Right lobe of liver (tissue), 6 donors: ENCODE measurements around the gene EFNA5. TPM values are rescaled to one million over a fixed set of nuclear protein-coding genes. Genes with fewer than 3 reads are reported as not detected.
A peak's percentile ranks its signal among the peaks of the same experiment; 100 is the strongest.

Experiments
- ATAC-seq, 4 donors: fragments of 200-7000 bp; cut with Tn5 transposase; one replicate each; pipeline ENCODE4 v1.9.1; 2020; ENCODE audit warnings: mild to moderate bottlenecking in 4 of 4, moderate library complexity in 4 of 4
- DNase-seq, 3 donors: peaks; one replicate each; pipeline ENCODE4 v3.0.0-alpha.2; 2020
- H3K27ac ChIP-seq, 3 donors: fragments of 200-600 bp; one replicate each; pipeline ENCODE4 v1.8.0; 2022
- H3K27me3 ChIP-seq, 2 donors: fragments of 200-600 bp; one replicate each; pipeline ENCODE4 v1.8.0; 2022
- H3K36me3 ChIP-seq, 4 donors: fragments of 200-600 bp; sonication (generic) in 1 of 4; one replicate each; pipeline versions ENCODE4 v1.5.1 to v1.8.0; 2017 to 2022; ENCODE audit warnings: control low read depth in 1 of 4
- H3K4me1 ChIP-seq, 4 donors: fragments of 200-600 bp; sonication (generic) in 1 of 4; one replicate each; pipeline versions ENCODE4 v1.5.1 to v1.8.0; 2017 to 2022; ENCODE audit warnings: control low read depth in 1 of 4
- H3K4me3 ChIP-seq, 3 donors: fragments of 200-600 bp; one replicate each; pipeline ENCODE4 v1.8.0; 2022
- H3K9me3 ChIP-seq, 4 donors: fragments of 200-600 bp; sonication (generic) in 1 of 4; one replicate each; pipeline versions ENCODE4 v1.5.1 to v1.8.0; 2017 to 2022; ENCODE audit warnings: control low read depth in 1 of 4
- POLR2A ChIP-seq: fragments of 450-650 bp; IDR thresholded peaks from one replicate; pipeline ENCODE4 v1.6.1; 2017; ENCODE audit warnings: antibody characterized with exemption, mild to moderate bottlenecking
- WGBS: methylation state at CpG from one replicate; pipeline ENCODE4 v1.1.6; 2018; ENCODE audit warnings: low coverage, low lambda C conversion rate; ENCODE audit not compliant: insufficient coverage; ENCODE audit errors: missing lambda C conversion rate; 5-methylcytosine and 5-hydroxymethylcytosine counted together
- intact Hi-C, 2 donors: fragments of 100-400 bp; cut with DNase I; formaldehyde crosslinking; loops; one replicate each; pipeline versions ENCODE4 v1.11.2 to v1.14.1; 2022
- total RNA-seq, 6 experiments: library from RNA; depleted of rRNA in 2 of 6; stranded (reverse); fragments of >200 nt in 2 of 6; fragmentation: NEBNext Ultra II Directional in 3 of 6; extraction: Animal tissue kit (Norgen Biotek cat#: 25700) in 3 of 6; gene quantifications; one replicate each; pipeline versions ENCODE4 v1.1.0 to v1.2.4, GENCODE V29; 2016 to 2023
- TF ChIP-seq, protein P1 (sequence below), 4 donors: fragments of 200-600 bp in 3 of 4; fragments of 450-650 bp in 1 of 4; IDR thresholded peaks; one replicate each; pipeline versions ENCODE4 v1.5.1 to v1.8.0; 2016 to 2022; ENCODE audit warnings: antibody characterized with exemption in 4 of 4, mild to moderate bottlenecking in 2 of 4
- donor health status: DM: no; HTN: yes; CAD: no.
- donor health status: DM: no; HTN: no; CAD: no.
- donor health status: DM: no; HTN: no; CAD: no.
- donor health status: DM: no; HTN: yes; CAD: no.
- donor health status: DM: no; HTN: yes; CAD: no.

The EFNA5 gene
- total RNA-seq, 6 experiments from 2014 or later = 0.18 to 11.7 (median 1.4) TPM

GRCh38 chr5:107570805-107571531 is 99.8 kb downstream of the EFNA5 start:
- DNase-seq = peak in 2 of 3 donors; percentile 40 to 58
- intact Hi-C loops = no loop called here

DNA sequence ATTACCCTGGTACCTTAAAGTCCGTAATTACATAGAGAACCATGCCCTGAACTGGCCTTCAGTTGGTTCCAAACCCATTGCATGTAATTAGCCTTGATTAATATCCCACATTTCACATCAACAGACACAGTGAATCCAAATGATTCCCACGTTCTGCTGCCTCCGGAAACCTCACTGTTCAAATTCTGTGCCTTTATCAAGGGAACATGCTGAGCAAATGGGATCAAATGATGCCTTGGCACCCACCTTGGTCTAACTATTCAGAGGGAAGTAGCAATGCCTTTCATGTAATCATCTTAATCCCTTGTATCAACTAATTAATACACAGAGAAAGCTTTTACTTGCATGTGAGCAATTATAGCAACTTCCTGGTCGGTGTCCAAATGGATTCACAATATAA is 100.6 kb downstream of the EFNA5 start:
- Histone ChIP-seq H3K4me1 (peaks cover 0 to 6% (median 0%) of the 10 kb centered on the region in 4 donors), H3K27me3 (no peaks in the 10 kb centered on the region), H3K36me3 (no peaks in the 10 kb centered on the region), H3K27ac (no peak overlapping the region), H3K4me3 (no peak overlapping the region), H3K9me3 (no peaks in the 10 kb centered on the region)
- TF ChIP-seq, protein P1, sequence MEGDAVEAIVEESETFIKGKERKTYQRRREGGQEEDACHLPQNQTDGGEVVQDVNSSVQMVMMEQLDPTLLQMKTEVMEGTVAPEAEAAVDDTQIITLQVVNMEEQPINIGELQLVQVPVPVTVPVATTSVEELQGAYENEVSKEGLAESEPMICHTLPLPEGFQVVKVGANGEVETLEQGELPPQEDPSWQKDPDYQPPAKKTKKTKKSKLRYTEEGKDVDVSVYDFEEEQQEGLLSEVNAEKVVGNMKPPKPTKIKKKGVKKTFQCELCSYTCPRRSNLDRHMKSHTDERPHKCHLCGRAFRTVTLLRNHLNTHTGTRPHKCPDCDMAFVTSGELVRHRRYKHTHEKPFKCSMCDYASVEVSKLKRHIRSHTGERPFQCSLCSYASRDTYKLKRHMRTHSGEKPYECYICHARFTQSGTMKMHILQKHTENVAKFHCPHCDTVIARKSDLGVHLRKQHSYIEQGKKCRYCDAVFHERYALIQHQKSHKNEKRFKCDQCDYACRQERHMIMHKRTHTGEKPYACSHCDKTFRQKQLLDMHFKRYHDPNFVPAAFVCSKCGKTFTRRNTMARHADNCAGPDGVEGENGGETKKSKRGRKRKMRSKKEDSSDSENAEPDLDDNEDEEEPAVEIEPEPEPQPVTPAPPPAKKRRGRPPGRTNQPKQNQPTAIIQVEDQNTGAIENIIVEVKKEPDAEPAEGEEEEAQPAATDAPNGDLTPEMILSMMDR (IDR thresholded peaks at IDR 0.05) = no peak
- TF ChIP-seq POLR2A = no peak
- ATAC-seq (no peak), DNase-seq (no peak)
- WGBS = 73% methylated on average over 2 of the region's 4 CpGs
- intact Hi-C loops = no loop called here

More at GRCh38 chr5:107570805-107571531, 99.8 kb downstream of the EFNA5 start:
- 22% methylated on average over 10 of the region's 14 CpGs for WGBS
- H3K9me3 ChIP-seq = no peaks in the 10 kb centered on the region
- peaks cover 0 to 6% (median 0%) of the 10 kb centered on the region in 4 donors for H3K4me1 ChIP-seq
- peak overlapping the region; percentile 60 to 75 (median 64) for H3K27ac ChIP-seq
- H3K27me3 ChIP-seq = no peaks in the 10 kb centered on the region
- no peak for TF ChIP-seq POLR2A
- TF ChIP-seq, protein P1 (IDR thresholded peaks at IDR 0.05) = no peak
- ATAC-seq = peak; percentile 53 to 61 (median 58)
- no peak overlapping the region for H3K4me3 ChIP-seq
- H3K36me3 ChIP-seq = no peaks in the 10 kb centered on the region

- DNase-seq = no peak
- no peaks in the 10 kb centered on the region for H3K27me3 ChIP-seq
- H3K36me3 ChIP-seq = no peaks in the 10 kb centered on the region
- intact Hi-C loops = no loop called here
- H3K9me3 ChIP-seq = no peaks in the 10 kb centered on the region
- no peak overlapping the region for H3K4me3 ChIP-seq
- WGBS = 64% methylated on average over 4 of the region's 4 CpGs
- peaks cover 0 to 6% (median 0%) of the 10 kb centered on the region in 4 donors for H3K4me1 ChIP-seq
- TF ChIP-seq, protein P1 (IDR thresholded peaks at IDR 0.05) = no peak
- TF ChIP-seq POLR2A = no peak
- no peak overlapping the region for H3K27ac ChIP-seq
- no peak for ATAC-seq
Observed at GRCh38 chr5:107567901-107568671, 102.7 kb downstream of the EFNA5 start.

GRCh38 chr5:107566986-107567385 is 103.8 kb downstream of the EFNA5 start:
- ATAC-seq = no peak
- no peak for DNase-seq
- no peaks in the 10 kb centered on the region for H3K36me3 ChIP-seq
- H3K4me1 ChIP-seq = peaks cover 0 to 6% (median 0%) of the 10 kb centered on the region in 4 donors
- no peak overlapping the region for H3K4me3 ChIP-seq
- no peaks in the 10 kb centered on the region for H3K9me3 ChIP-seq
- no peak for TF ChIP-seq POLR2A
- TF ChIP-seq, protein P1 (IDR thresholded peaks at IDR 0.05) = no peak
- no peak overlapping the region for H3K27ac ChIP-seq
- intact Hi-C loops = no loop called here
- H3K27me3 ChIP-seq = no peaks in the 10 kb centered on the region
- 55% methylated on average over 2 of the region's 2 CpGs for WGBS
